ENCODE data around the gene EFTUD2. TPM values are rescaled to one million over a fixed set of nuclear protein-coding genes. Genes with fewer than 3 reads are reported as not detected.

EFTUD2 gene
- total RNA-seq, 1 donor from 2014 or later, result 68.1 TPM

GRCh38 chr17:44902135-44902760, 3.0 kb upstream of the EFTUD2 start:
- DNase-seq (ENCODE audit: missing footprints), result no peak
- ATAC-seq, result no peak
- intact Hi-C loops (cut with DNase I), result no loop called here

- no peak for DNase-seq (ENCODE audit: missing footprints)
- intact Hi-C loops (cut with DNase I), result no loop called here
Observed at GRCh38 chr17:44901411-44901921, 2.2 kb upstream of the EFTUD2 start.

GRCh38 chr17:44900894-44901293, 1.6 kb upstream of the EFTUD2 start:
- intact Hi-C loops (cut with DNase I), result no loop called here
- DNase-seq (ENCODE audit: missing footprints) (no peak), ATAC-seq (no peak)

More at GRCh38 chr17:44901411-44901921, 2.2 kb upstream of the EFTUD2 start:
- ATAC-seq, result no peak

- intact Hi-C loops (cut with DNase I), result no loop called here
- DNase-seq (ENCODE audit: missing footprints), result no peak
- ATAC-seq, result no peak
Observed at GRCh38 chr17:44898768-44899073, 524 bp downstream of the EFTUD2 start.

GRCh38 chr17:44894642-44895041, 4.6 kb downstream of the EFTUD2 start:
- intact Hi-C loops (cut with DNase I), result no loop called here
- DNase-seq (ENCODE audit: missing footprints), result no peak
- ATAC-seq, result no peak

DNA sequence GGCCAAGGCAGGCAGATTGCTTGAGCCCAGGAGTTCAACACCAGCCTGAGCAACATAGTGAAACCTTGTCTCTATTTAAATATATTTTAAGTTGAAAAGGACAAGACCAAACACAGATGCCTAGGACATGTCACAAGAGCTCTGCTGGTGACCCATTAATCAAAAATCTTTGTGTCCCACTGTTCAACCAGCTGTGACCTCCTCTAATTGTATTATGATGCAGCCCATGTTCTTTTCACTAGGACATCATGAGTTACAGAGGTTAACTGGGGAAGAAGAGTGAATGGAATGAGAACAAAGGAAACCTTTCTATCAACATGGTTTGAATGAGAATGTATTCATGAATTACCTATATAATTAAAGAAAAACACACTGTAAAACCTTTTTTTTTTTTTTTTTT, 7.0 kb downstream of the EFTUD2 start:
- intact Hi-C loops (cut with DNase I), result no loop called here

DNA sequence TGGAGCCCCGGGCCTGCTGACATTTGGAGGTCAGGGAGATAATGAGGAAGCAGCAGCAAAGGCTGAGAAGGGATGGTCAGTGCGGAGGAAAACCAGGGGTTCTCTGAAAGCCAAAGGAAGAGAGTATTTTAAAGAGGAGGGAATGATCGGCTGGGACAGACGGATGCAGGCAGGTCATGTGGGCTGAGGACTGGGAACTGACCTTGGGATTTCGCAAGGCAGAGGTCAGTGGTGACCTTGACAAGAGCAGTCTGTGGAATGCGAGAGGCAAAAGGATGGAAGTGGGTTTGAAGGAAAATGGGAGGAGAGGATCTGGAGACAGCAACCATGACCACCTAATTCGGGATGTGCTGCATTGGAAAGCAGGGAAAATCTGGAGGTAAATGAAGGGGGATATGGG, 10.2 kb downstream of the EFTUD2 start:
- ATAC-seq, result peak; percentile 50

More for the DNA sequence above, 7.0 kb downstream of the EFTUD2 start:
- no peak for ATAC-seq
- DNase-seq (ENCODE audit: missing footprints), result no peak

GRCh38 chr17:44887971-44888954, 11.0 kb downstream of the EFTUD2 start:
- ATAC-seq, result no peak
- no peak for DNase-seq (ENCODE audit: missing footprints)
- intact Hi-C loops (cut with DNase I), result no loop called here

More for the DNA sequence above, 10.2 kb downstream of the EFTUD2 start:
- intact Hi-C loops (cut with DNase I), result no loop called here
- DNase-seq (ENCODE audit: missing footprints), result no peak

- ATAC-seq, result no peak
- no peak for DNase-seq (ENCODE audit: missing footprints)
- intact Hi-C loops (cut with DNase I), result no loop called here
Observed at GRCh38 chr17:44887016-44887415, 12.2 kb downstream of the EFTUD2 start.

DNA sequence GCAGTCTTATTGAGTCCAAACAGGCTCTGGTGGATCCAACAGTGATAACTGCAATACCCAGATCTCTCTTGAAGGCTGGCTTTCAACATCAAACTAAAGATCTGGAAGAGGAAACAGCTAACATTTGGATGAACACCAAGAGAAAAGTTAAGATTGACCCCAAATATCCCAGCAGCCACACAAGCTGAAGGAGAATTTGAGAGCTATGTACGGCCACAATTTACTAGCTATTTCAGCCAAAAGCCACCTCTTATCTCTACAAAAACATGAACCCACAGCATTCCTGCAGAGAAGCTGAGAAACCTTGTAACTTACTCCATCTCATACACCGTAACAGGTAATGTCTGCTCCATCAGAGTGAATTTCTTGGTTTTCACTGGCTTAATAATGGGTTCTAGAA, 14.3 kb downstream of the EFTUD2 start:
- intact Hi-C loops (cut with DNase I), result no loop called here
- ATAC-seq (no peak), DNase-seq (ENCODE audit: missing footprints) (no peak)

GRCh38 chr17:44881145-44881544, 18.1 kb downstream of the EFTUD2 start:
- DNase-seq (ENCODE audit: missing footprints) (no peak), ATAC-seq (no peak)
- intact Hi-C loops (cut with DNase I), result no loop called here

DNA sequence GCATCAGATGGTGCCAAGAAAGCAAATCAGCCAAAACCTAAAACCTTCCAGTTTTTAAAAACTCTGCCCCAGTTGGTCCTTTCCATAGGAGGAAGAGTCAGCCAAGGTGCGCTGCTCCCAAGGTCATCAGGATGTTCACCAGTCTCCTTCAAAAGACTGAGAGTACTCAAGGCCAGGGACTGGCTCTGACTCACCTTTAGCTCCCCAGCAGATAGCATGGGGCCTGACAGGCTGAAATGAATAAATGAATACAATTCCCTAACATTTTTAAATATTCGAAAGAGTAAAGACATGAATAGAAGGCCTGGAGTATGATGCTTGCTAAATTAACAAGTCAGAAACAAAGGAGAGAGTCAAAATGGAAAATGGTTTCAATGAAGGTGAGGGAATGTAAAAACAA, 19.2 kb downstream of the EFTUD2 start:
- ATAC-seq (no peak), DNase-seq (ENCODE audit: missing footprints) (no peak)
- intact Hi-C loops (cut with DNase I), result no loop called here

GRCh38 chr17:44879376-44879775, 19.9 kb downstream of the EFTUD2 start:
- intact Hi-C loops (cut with DNase I), result no loop called here
- ATAC-seq, result no peak
- DNase-seq (ENCODE audit: missing footprints), result no peak

GRCh38 chr17:44878627-44879221, 20.5 kb downstream of the EFTUD2 start:
- DNase-seq (ENCODE audit: missing footprints) (no peak), ATAC-seq (no peak)
- intact Hi-C loops (cut with DNase I), result loop anchor here (1.0 kb wide), 1 partner anchor 103 kb away; no protein-coding TSS in a partner anchor

DNA sequence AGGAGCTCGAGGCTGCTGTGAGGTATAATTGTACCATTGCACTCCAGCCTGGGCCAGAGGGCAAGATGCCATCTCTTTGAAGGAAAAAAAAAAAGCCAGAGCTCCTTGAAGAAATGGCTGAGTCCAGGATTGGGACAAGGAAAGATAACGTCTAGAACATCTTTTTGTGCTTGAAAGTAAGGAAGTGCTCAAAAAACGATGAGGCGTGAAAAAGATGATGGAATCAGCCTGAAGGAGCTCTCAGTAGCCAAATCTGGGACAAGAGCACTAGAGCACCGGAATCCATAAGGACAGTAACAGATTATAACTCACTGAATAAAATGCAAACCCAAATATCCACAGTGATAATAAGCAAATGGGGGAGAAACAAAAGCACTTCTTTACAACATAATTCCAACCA, 22.1 kb downstream of the EFTUD2 start:
- DNase-seq (ENCODE audit: missing footprints) (no peak), ATAC-seq (no peak)
- intact Hi-C loops (cut with DNase I), result no loop called here

DNA sequence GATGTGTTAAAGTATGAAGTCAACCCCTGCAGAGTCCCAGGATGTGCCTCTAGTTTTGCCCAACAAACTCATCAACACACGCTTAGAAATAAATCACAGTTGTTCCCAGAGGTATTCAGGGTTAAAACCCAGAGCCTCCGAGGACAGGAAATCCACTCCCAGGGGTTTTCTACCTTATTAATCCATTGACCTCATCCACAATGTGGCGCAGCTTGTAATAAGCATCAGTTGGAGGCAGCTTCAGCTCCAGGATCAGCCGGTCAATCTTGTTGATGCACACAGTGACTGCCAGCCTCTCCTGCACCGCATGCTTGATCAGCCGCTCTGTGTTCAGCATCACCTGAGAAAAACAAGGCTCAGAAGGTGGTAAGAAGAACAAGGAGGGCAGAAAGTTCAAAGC, 23.5 kb downstream of the EFTUD2 start:
- DNase-seq (ENCODE audit: missing footprints) (no peak), ATAC-seq (no peak)
- intact Hi-C loops (cut with DNase I), result no loop called here

GRCh38 chr17:44872131-44872768, 27.0 kb downstream of the EFTUD2 start:
- intact Hi-C loops (cut with DNase I), result no loop called here
- peak; percentile 89 for ATAC-seq
- DNase-seq (ENCODE audit: missing footprints), result no peak

DNA sequence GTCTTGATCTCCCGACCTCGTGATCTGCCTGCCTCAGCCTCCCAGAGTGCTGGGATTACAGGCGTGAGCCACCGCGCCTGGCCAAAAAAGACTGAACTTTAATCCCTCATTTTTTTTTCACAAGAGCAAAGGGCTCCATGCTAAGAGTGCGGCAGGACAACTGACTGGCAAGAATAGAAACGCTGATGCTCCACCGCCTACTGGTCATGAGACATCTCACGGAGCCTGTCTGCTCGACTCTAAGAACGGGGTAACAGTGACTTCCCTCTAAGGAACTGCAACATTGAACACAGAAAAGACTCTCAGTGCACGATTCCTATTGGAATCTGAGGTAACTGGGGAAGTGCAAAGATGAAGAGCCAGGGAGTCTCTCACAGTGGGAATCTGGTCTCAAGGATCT, 27.7 kb downstream of the EFTUD2 start:
- intact Hi-C loops (cut with DNase I), result no loop called here
- DNase-seq (ENCODE audit: missing footprints), result no peak
- ATAC-seq, result no peak

GRCh38 chr17:44867841-44868240, 31.4 kb downstream of the EFTUD2 start:
- ATAC-seq (no peak), DNase-seq (ENCODE audit: missing footprints) (no peak)
- intact Hi-C loops (cut with DNase I), result loop anchor here (5.0 kb wide), 1 partner anchor 36 kb away; the partner anchor contains the start of gene GJC1
